Activated CD4-positive, alpha-beta T cell treated with anti-CD3 and anti-CD28 coated beads, Interleukin-10, Interleukin-2, amounts not matched to agents 100 ng/mL and 50 ng/mL, durations not matched to agents 16 hours and 8 hours (primary cell): ENCODE data around the gene TNFSF12.

Experiments
- DNase-seq: peaks from one replicate; pipeline ENCODE4 v3.0.0-alpha.2; 2020

The TNFSF12 gene

DNA sequence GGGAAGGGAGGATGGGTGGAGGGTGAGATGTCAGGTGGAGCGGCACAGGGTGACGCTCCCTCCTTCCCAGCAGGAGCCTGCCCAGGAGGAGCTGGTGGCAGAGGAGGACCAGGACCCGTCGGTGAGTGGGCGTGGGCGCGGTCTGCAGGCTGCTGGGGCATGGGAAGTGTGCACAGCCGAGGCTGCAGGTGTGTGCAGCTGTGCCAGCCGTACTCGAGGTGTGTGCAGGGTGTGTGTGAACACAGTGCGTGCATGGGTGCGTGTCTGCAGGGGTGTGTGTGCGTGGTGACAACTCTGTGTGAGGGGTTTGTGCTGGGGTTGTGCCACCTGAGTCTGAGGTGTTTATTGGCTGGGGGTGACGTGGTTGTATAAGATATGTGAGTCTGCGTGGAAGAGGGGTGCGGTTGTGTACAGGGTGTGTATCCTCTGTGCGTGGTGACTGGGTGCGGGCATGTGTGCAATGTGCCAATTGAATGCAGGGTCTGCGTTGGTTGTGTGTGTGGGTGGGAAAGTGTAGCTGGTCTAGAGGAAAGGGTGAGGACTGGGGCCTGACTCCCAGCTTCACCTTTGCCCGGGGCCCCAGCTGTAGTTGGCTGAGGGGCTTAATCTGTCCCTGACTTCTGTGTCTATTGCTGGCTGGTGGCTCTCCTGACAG, 670 bp downstream of the TNFSF12 start:
- DNase-seq, result peak; percentile 47

DNA sequence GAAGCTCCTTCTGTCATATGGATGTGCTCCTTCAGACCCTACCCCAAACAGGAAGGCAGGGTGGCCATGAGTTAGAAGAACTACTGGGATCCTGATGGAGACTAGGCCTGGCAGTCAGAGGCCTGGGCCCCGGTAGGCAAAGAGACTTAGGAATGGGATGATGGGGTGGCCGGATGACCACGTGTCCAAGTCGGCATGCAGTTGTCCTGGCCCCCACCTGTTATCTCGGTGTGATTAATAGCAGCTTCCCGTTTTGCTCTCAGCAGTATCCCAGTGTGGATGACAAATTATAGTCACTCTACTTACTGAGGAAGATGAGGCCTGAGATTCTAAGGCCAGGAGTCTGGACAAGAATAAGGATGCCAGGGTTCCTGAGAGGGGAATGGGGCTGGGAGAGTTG, 1.5 kb downstream of the TNFSF12 start:
- no peak for DNase-seq

DNA sequence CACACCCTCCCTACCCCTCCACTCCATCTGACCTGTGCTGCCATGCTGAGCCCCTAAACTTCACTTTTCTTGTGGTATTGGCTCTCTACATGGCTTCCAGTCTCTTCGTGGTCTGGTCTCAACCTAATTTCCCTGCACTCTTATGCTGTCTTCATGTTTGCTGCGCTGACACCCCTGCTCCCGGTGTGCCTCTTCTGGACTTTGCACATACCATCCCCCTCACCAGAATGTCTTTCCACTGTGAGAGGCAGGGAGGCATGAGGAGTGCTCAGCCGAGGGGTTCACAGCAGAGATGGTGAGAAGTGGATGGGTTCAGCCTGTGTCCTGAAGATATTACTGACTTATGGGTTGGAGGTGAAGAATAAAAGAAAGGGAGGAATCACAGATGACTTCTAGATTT, 2.5 kb downstream of the TNFSF12 start:
- DNase-seq, result no peak

DNA sequence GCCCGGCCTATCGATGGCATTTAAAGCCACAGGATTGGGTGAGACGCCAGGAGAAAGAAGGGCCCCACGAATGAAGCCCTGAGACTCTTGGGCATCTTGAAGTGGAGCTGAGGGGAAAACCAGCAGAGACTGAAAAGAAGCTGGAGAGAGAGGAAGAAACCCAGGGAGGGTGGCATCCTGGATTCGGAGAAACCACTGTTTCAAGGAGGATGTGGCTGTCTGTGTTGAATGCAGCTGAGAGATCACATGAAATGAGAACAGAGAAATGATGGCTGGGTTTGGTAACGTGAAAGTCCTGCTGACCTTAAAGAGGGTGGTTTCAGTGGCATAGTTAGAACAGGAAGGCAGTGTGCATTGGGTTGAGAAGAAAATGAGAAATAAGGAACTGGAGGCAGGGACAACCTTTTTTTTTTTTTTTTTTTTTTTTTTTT, 3.8 kb downstream of the TNFSF12 start:
- peak; percentile 89 for DNase-seq

DNA sequence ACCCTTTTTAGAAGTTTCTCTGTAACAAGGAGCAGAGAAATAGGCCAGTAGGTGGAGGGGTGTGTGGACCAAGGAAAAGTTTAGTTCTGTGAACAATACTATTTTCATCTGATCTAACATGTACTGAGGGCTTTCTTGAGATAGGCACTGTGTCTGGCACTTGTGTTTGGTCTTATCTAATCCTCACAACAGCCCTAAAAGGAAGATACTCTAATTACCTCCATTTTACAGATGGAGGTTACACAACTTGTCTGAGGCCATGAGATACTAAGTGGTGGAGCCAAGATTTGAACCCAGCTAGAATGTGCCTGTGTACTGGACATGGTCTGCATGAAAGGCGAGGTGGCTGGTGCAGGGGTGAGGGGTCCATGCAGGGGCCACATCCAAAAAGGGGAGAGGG, 4.5 kb downstream of the TNFSF12 start:
- DNase-seq, result no peak

DNA sequence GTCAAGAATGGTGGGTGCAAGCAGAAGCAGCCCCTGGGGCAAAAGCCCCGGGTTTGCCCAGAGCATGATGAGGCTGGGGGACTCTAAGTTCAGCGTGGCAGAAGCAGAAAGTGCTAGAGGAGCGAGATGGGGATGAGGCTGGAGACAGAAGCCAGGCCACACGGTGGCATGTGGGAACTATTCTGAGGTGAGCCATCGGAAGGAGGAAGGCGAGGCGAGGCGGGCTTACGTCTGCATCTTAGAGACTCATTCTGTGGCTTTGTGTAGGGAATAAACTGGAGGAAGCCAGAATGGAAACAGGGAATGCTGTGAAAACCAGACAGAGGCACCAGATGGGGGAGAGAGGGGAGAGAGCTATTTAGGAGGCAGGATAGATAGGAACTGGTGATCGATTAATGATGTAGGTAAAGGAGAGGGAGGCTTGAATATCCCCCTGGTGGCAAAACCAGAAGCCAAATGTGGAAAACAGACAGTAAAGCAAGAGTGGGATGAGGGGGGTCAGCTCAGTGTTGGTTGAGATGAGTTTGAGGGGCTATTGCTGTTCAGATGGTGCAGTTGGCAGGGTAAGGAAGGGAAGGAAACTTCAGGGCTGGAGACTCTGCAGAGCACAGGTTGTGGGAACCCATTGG, 6.6 kb downstream of the TNFSF12 start:
- no peak for DNase-seq

DNA sequence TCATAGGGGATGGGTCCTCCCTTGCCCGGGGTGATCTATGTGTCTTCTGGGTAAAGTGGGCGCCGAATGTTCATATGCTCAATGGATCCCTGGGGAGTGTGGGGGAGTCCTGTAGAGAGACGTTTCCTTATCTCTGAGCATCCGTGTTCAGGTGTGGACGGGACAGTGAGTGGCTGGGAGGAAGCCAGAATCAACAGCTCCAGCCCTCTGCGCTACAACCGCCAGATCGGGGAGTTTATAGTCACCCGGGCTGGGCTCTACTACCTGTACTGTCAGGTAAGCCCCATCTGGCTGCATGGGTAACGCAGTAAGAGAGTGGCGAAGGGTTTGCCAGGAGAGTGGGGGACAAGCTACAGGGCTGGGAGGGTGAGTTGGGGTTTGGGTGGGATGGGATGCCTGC, 7.8 kb downstream of the TNFSF12 start:
- no peak for DNase-seq

DNA sequence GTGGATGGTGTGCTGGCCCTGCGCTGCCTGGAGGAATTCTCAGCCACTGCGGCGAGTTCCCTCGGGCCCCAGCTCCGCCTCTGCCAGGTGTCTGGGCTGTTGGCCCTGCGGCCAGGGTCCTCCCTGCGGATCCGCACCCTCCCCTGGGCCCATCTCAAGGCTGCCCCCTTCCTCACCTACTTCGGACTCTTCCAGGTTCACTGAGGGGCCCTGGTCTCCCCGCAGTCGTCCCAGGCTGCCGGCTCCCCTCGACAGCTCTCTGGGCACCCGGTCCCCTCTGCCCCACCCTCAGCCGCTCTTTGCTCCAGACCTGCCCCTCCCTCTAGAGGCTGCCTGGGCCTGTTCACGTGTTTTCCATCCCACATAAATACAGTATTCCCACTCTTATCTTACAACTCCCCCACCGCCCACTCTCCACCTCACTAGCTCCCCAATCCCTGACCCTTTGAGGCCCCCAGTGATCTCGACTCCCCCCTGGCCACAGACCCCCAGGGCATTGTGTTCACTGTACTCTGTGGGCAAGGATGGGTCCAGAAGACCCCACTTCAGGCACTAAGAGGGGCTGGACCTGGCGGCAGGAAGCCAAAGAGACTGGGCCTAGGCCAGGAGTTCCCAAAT, 8.4 kb downstream of the TNFSF12 start:
- DNase-seq, result no peak

DNA sequence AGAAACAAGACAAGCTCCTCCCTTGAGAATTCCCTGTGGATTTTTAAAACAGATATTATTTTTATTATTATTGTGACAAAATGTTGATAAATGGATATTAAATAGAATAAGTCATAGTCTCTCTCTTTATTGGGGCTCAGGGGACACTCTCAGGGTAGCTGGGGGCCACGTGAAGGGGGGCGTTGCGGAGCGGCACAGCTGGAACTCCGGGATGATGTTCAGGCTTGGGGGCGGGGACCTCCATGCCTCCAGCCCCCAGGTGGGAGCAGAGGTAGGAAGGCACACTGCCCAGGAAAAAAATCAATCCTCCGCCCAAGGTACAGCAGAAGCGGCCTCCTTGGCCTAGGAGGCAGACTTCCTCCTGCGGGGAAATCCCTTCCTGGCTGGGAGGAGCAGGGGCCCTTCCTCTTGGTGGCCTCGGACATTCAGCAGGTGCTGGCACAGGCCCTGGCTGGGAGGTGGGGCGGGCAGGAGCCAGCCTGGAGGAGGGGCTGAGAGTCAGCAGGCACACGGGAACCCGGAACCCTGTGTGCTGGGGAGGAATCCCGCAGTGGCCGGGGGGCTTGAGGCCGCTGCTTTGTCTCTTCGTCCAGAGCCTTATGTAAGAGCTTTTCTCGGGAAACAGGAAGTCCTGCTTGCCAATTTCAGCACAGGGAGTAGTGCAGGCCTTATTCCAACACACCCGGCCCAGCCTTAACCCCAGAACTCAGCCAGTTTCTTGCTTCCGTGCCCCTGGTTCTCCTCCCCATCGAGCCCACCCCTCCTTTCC, 9.1 kb downstream of the TNFSF12 start:
- no peak for DNase-seq

DNA sequence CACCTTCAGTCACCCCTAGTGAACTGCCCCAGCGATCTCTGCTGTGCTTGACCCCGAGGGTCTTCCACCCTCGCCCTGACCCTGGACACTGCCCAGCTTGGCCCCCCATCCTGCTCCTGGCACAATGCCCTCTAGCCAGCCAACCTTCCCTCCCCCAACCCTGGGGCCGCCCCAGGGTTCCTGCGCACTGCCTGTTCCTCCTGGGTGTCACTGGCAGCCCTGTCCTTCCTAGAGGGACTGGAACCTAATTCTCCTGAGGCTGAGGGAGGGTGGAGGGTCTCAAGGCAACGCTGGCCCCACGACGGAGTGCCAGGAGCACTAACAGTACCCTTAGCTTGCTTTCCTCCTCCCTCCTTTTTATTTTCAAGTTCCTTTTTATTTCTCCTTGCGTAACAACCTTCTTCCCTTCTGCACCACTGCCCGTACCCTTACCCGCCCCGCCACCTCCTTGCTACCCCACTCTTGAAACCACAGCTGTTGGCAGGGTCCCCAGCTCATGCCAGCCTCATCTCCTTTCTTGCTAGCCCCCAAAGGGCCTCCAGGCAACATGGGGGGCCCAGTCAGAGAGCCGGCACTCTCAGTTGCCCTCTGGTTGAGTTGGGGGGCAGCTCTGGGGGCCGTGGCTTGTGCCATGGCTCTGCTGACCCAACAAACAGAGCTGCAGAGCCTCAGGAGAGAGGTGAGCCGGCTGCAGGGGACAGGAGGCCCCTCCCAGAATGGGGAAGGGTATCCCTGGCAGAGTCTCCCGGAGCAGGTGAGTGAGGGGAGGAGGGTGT, 9.9 kb downstream of the TNFSF12 start, which contains the start of gene TNFSF13:
TSS of gene TNFSF13 (plus strand) at position 207 of the 776 bp plus-strand sequence. CDS start at position 497, 290 bp downstream.
- DNase-seq, result no peak

DNA sequence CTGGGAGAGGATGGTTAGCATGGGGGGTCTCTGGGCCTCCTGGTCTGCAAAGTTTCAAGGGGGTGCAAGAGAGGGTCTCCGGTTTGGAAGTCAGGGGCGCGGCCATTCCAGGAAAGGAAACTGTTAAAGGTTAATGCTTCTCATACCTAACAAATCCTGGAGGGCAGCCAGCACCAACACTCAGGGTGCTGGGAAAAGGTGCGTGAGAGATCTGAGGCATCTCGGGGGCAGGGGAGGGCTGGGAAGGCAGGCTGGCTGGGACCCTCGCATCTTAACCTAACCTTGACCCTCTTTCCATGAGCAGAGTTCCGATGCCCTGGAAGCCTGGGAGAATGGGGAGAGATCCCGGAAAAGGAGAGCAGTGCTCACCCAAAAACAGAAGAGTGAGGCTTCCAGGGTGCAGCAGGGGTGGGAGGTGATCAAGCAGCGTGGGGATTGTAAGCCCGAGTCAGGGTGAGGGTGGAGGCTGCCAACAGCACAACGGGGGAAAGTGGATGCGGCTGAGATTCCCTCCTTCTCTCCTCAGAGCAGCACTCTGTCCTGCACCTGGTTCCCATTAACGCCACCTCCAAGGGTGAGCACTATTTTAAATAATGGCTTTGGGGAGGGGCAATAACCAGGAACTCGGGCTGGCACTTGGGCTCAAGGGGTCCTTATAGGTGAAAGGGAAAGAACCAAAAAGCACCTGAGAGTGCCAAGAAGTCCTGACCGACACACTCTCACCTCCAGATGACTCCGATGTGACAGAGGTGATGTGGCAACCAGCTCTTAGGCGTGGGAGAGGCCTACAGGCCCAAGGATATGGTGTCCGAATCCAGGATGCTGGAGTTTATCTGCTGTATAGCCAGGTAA, 10.7 kb downstream of the TNFSF12 start:
- DNase-seq, result no peak

DNA sequence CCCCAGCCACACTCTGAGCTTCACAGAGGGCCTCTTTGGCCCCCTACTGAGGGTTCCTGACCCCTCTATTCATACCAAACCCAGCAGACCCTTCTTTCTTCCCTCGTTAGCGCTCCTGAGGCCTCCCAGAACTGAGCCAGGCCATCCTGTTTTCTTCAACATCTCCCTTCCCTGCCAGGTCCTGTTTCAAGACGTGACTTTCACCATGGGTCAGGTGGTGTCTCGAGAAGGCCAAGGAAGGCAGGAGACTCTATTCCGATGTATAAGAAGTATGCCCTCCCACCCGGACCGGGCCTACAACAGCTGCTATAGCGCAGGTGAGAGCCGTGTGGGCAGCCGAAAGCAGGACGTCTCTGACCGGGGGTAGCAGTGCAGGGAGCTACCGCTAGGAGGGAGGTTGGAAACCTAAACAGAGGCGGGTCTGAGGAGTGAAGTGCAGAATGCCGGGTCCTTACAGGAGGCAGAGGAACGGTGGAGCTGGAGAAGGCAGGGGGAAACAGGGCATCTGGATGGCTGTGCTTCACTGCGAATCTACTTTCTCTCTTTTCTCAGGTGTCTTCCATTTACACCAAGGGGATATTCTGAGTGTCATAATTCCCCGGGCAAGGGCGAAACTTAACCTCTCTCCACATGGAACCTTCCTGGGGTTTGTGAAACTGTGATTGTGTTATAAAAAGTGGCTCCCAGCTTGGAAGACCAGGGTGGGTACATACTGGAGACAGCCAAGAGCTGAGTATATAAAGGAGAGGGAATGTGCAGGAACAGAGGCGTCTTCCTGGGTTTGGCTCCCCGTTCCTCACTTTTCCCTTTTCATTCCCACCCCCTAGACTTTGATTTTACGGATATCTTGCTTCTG, 11.5 kb downstream of the TNFSF12 start:
- DNase-seq, result peak; percentile 68

DNA sequence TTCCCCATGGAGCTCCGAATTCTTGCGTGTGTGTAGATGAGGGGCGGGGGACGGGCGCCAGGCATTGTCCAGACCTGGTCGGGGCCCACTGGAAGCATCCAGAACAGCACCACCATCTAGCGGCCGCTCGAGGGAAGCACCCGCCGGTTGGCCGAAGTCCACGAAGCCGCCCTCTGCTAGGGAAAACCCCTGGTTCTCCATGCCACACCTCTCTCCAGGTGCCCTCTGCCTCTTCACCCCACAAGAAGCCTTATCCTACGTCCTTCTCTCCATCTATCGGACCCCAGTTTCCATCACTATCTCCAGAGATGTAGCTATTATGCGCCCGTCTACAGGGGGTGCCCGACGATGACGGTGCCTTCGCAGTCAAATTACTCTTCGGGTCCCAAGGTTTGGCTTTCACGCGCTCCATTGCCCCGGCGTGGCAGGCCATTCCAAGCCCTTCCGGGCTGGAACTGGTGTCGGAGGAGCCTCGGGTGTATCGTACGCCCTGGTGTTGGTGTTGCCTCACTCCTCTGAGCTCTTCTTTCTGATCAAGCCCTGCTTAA, 12.2 kb downstream of the TNFSF12 start:
- DNase-seq, result peak; percentile 91

DNA sequence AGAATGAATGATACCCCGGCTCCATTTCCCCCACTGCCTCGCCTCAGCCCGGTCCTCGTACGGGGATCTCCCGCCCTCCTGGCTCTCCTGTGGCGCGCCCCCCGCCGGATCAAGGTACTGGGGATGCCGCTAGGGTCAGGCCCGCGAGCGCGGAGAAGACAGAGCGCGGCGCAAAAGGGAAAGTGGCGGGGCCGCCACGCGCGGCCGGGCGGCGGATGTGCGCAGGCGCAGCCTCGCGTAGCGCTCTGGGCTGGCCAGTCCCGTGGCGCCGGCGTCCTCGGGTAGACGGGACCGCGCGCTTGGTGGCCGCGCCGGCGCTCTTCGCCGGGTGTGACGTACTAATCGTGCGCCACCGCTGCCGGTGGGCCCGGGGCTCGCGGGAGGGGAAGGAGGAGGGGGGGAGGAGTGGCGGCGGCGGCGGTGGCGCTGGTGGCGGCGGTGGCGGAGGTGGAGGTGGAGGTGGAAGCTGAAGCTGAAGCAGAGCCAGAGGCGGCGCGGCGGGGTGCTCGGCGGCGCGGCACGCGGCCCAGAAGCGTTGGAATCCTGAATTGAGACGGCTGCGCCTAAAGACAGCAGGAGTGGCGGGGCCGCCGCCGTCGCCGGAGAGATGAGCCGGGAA, 12.8 kb downstream of the TNFSF12 start, which contains the start of gene SENP3:
TSS of gene SENP3 (plus strand) at position 331 of the 619 bp plus-strand sequence. CDS start 1,158 bp downstream, outside the sequence.
- DNase-seq, result peak; percentile 94

DNA sequence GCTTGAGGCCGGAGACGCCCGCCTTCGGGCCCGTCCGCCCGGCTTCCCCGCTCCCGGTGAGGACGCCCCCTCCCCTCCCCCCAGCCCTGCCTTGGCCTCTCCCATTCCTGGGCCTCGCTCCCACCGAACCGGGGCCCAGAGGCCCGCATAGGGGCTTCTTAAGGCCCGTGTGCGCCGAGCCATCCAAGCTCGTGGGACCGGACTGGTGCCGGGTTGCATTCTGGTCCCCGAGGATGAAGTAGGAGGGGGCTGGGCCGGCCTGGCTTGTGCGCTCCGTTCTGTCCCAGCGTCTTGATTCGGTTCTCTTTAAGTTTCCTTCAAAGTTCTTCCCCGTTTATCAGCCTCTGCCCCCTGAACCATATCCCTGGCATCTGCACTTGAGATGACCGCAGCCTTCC, 13.3 kb downstream of the TNFSF12 start:
- DNase-seq, result no peak

DNA sequence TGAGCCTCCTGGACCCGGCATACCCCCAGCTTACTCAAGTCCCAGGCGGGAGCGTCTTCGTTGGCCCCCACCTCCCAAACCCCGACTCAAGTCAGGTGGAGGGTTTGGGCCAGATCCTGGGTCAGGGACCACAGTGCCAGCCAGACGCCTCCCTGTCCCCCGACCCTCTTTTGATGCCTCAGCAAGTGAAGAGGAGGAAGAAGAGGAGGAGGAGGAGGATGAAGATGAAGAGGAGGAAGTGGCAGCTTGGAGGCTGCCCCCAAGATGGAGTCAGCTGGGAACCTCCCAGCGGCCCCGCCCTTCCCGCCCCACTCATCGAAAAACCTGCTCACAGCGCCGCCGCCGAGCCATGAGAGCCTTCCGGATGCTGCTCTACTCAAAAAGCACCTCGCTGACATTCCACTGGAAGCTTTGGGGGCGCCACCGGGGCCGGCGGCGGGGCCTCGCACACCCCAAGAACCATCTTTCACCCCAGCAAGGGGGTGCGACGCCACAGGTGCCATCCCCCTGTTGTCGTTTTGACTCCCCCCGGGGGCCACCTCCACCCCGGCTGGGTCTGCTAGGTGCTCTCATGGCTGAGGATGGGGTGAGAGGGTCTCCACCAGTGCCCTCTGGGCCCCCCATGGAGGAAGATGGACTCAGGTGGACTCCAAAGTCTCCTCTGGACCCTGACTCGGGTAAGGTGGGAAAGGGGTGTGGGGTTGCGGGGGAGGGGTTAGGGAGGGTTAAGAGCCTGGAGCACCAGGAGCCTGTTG, 14.4 kb downstream of the TNFSF12 start:
- DNase-seq, result no peak

DNA sequence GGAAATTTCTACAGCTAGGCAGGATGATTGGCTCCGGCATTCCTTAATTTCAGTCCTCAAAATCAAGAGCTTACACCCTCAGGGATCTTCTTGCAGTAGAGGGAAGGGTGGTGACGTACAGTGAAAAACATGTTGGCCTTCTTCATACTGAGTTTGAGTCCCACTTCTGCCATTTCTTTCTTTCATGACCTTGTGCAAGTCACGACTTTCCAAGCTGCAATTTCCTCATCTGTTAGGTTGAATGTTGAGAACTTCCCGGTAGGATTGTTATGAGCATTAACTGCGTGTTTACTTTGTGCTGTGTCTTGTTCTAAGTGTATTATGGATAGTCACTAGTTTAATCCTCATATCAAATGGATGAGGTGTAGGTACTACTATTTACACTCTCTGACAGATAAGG, 20.7 kb downstream of the TNFSF12 start:
- no peak for DNase-seq

DNA sequence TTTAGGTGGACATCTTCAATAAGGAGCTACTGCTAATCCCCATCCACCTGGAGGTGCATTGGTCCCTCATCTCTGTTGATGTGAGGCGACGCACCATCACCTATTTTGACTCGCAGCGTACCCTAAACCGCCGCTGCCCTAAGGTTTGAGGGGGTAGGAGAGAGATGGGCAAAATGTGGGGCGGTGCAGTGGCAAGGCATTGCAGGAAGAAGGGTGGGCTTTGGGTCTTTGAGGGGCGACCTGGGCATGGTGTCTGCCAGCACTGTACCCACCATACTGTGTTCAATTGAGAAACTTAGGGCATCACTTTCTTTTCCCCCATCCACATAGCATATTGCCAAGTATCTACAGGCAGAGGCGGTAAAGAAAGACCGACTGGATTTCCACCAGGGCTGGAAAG, 21.5 kb downstream of the TNFSF12 start:
- no peak for DNase-seq

DNA sequence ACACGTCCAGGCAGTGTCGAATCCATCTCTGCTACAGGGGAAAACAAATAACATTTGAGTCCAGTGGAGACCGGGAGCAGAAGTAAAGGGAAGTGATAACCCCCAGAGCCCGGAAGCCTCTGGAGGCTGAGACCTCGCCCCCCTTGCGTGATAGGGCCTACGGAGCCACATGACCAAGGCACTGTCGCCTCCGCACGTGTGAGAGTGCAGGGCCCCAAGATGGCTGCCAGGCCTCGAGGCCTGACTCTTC, 23.4 kb downstream of the TNFSF12 start:
- peak; percentile 100 for DNase-seq
